Dedifferentiated amniotic fluid mesenchymal stem cell (primary cell): ENCODE measurements around the gene SLF2.

ENCODE experiments used
- DNase-seq: peaks from one replicate; pipeline ENCODE4 v3.0.0-alpha.2; 2016; ENCODE audit errors: extremely low spot score

SLF2 gene

GRCh38 chr10:100912605-100913469 is at the start of gene SLF2:
Gene SLF2 (plus strand): TSS chr10:100912963. CDS start chr10:100913111, 148 bp downstream.
- DNase-seq: peak; percentile 98

- DNase-seq: no peak
Observed at GRCh38 chr10:100863433-100863832, 49.3 kb upstream of the SLF2 start.

GRCh38 chr10:100864036-100864885 is 48.5 kb upstream of the SLF2 start:
- DNase-seq: no peak

GRCh38 chr10:100864978-100865377 is 47.8 kb upstream of the SLF2 start:
- DNase-seq: no peak

DNA sequence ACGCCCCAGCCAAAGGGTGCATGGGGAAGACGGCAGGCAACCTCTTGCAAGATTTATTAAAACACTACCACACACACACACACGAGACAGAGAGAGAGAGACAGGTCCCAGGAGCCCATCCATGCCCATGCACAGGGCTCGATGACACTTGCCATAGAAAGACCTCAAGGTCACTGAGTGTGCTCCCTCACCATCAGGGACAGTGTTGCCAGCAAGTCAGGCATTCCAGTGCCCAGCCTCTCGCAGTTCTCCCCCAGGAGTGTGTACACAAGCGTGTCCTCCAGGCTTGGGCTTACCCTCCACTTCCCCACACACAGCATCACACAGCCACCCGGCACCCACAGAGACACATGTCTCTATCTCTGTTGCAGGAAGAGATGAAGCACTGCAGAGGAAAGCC is 46.8 kb upstream of the SLF2 start:
- no peak for DNase-seq

GRCh38 chr10:100866575-100867098 is 46.1 kb upstream of the SLF2 start:
- no peak for DNase-seq

DNA sequence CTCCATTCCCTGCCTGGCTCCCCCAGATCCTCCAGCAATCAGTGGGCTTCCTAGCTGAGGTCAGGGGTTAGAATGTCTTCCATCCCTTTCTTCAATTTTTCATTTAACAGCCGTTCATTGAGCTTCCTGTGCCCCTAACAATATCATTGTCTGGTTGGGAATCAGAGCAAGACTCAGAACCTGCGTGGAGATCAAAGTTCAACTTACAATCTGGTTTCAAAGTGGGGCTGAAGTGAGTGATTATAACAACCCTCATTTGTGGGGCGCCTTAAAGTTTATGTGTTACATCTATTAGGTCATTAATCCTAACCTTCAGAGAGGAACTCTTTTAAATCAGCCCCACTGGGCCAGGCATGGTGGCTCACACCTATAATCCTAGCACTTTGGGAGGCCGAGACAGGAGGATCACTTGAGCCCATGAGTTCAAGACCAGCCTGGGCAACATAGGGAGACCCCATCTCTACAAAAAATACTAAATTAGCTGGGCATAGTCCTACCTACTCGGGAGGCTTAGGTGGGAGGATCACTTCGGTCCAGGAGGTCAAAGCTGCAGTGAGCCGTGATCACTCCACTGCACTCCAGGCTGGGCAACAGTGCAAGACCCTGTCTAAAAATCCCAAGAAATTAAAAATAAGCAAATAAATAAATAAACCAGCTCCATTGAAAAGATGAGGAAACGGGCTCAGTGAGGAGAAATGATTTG is 45.4 kb upstream of the SLF2 start:
- DNase-seq: no peak

DNA sequence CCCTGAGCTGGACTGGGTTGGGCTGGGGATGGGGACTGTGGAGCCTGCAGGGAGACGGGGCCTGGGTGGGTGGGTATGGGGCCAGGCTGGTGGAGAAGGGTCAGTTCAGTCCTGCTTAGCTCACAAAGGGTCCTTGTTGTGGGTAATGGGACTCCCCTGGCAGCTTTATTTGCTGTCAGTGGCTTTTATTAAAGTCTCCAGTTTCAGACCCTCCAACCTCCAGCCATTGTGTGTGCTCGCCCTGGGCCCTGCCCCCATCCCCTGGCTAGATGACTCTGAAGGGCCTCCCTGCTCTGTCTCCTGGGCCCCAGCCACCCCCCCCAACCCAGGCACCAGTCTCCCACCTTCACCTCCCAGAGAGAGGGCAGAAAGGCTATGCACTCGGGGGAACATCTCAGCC is 44.4 kb upstream of the SLF2 start:
- no peak for DNase-seq

DNA sequence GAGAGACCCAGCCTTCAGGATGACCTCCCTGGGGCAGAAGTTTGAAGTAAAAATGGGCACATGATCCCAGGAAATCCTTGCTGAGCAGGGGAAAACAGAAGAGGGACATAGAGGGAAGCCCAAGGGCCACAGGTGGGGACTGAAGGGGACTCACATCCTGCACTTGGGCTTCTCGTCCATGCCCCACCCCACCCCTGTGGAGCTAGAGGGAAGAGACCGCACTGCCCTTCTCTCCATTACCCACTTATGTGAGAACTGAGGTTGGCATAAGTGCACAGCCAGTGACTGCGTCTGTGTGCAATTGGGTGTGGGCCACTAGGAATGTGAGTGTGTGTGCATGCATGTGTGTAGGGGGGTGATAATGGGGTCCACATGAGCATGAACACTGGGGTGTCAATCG is 43.4 kb upstream of the SLF2 start:
- DNase-seq: no peak

- DNase-seq: no peak
Observed at GRCh38 chr10:100872034-100872791, 40.5 kb upstream of the SLF2 start.

DNA sequence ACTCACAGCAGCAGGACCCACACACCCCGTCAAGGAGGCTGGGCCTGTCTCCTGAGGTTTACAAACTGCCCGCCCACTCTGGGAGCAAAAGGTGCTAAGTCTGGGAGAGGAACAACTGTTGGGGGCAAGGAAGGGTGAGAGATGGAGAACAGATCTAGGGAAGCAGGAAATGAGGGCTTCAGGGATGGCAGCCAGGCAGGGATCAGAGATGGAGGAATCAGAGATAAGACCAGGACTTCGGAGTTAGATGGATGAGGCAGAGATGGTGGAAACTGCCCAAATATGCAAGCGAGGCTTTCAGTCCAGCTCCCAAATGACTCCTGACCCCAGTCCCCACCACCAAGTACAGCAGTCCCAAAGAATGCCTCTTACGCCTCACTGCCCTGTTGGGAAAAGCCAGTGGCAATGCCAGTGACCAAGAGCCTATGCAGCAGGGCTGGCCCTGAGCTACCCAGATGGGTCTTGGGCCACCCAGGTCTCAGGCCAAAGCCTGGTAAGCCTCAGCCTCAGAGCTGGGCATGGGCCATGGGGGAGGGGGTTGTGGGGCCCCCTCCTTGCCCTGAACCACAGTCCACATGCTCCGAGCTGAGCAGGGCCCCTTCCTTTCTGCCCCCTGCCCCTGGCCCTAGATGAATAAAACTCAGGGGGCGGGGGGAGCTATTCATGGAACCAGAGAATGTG is 39.5 kb upstream of the SLF2 start:
- DNase-seq: no peak

- no peak for DNase-seq
Observed at GRCh38 chr10:100873827-100874326, 38.9 kb upstream of the SLF2 start.

DNA sequence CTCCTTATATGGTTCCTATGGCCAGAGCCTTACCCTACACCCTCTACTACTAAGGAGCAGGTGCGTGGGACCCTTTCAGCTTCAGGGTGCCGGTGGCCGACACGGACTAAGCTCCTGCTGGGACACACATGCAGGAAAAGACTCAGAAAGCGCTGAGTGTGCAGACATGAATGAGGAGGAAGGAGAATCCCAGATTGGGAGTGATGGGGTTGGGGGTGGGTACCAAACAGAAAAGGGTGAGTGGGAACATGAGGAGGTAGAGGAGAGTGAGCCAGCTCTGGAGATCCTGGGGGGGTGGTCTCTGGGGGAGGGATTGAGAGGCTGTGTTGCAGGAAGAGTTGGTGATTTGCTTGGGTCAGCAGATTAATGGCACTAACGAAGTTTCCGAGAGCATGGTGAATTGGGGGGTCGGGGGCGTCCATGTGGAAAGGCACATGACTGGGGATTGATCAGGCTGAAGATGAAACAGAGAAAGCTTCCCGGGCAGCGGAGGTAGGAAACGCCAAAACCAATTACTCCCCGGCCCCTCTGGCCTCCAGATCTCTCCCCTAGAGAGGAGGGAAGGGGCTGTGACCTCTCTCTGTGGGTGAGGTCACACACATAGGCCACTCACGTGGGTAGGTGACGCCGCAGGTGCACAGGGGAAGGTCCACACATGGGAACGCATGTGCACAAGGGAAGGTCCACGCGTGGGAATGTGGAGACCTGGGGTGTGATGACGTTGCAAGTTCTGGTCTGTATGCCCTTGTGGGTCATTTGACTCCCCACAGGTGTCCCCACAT is 37.9 kb upstream of the SLF2 start:
- no peak for DNase-seq

- DNase-seq: no peak
Observed at GRCh38 chr10:100875484-100876166, 37.1 kb upstream of the SLF2 start.

GRCh38 chr10:100876585-100877460 is 35.9 kb upstream of the SLF2 start:
- DNase-seq: no peak

GRCh38 chr10:100877461-100877850 is 35.3 kb upstream of the SLF2 start:
- DNase-seq: no peak

DNA sequence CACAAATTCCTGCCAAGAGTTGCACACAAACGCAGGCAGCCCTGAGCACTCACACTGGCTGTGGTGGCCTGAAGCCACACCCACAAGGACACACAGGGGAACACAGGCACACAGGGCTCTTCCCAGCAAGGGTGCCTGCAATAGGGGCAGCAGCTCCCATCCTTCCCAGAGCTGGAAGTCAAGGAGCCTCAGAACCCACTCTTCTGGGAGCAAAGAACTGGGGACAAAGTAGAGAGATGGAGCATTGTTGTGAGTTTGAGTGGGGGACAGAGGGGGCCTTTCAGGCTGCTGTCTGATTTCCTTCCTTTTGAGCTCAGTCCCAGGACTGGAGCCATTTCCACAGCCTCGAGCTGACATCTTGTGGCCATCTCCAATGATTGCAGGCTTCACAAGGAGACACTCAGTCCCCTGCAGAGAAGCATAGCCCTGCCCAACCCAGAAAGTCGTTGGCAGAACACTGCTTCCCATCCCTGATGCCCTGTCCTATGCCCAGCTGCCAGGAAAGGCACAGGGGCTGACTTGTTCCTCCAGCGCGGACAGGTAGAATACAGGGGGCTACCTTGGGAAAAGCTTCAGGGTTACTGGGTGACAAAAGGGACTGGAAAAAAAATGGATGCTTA is 34.4 kb upstream of the SLF2 start:
- DNase-seq: peak; percentile 77
